NCI-H748 (cell line): ENCODE measurements around the gene ATOX1.
"Not testable (repeated sequence)": the region's sequence is repeated elsewhere in the genome, so short reads cannot be mapped to it uniquely, and the experiment has no call there.

Experiments
- DNase-seq: peaks from one replicate; lab custom pipeline; 2025; ENCODE audit not compliant: unreplicated experiment; lab: John Stamatoyannopoulos, UW

ATOX1 gene, protein sequence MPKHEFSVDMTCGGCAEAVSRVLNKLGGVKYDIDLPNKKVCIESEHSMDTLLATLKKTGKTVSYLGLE

GRCh38 chr5:151758430-151759241 lies at the start of gene ATOX1:
ATOX1 (minus strand) TSS chr5:151758631; CDS start chr5:151758551, 80 bp downstream.
- peak; percentile 91 for DNase-seq

- no peak for DNase-seq
Measured at GRCh38 chr5:151805414-151806223, 47.2 kb upstream of the ATOX1 start.

GRCh38 chr5:151800532-151800931 lies 42.1 kb upstream of the ATOX1 start:
- DNase-seq, result no peak

DNA sequence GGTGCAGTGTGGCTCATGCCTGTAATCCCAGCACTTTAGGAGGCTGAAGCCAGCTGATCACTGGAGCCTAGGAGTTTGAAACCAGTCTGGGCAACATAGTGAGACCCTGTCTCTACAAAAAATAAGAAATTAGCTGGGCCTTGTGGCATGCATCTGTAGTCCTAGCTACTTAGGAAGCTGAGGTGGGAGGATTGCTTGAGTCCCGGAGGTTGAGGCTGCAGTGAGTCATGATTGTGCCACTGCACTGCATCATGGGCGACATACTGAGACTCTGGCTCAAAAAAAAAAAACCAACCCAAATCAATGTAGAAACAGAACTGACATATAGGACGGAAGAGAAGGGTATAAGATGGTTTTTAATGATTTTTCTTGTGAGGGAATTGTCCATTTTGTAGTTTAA lies 41.0 kb upstream of the ATOX1 start:
- no peak for DNase-seq

GRCh38 chr5:151798674-151799073 lies 40.2 kb upstream of the ATOX1 start:
- no peak for DNase-seq

DNA sequence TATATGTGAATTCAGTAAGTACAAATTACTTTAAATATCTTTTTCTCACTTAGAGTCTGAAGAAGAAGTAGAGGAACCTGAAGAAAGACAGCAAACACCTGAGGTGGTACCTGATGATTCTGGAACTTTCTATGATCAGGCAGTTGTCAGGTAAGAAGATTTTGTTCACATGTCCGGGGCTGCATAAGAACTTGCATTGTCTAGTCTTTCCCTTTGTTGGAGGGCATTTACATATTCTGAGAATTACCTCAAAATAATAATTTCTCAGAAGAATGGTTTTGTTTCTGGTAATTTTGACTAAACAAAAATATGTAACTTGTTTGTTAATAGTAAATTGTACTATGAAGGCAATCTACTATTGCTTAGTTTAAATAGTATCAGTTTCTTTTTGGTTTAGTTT lies 37.0 kb upstream of the ATOX1 start:
- DNase-seq, result no peak

DNA sequence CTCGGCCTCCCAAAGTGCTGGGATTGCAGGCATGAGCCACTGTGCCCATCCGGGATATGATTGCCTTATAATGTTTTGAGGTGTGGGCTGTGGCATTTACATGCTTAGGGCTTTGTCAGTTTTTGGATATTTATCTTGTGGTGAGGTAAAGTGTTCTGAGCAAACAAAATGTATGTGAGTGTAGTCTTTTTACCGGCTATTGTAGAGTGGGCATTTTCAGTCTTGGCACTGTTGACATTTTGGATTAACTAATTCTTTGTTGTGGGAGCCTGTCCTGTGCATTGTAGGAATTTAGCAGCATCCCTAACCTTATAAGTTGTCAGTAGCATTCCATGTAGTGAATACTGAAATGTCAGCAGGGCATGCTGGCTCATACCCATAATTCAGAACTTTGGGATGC lies 34.9 kb upstream of the ATOX1 start:
- DNase-seq, result no peak

GRCh38 chr5:151787817-151788216 lies 29.4 kb upstream of the ATOX1 start:
- DNase-seq, result no peak

DNA sequence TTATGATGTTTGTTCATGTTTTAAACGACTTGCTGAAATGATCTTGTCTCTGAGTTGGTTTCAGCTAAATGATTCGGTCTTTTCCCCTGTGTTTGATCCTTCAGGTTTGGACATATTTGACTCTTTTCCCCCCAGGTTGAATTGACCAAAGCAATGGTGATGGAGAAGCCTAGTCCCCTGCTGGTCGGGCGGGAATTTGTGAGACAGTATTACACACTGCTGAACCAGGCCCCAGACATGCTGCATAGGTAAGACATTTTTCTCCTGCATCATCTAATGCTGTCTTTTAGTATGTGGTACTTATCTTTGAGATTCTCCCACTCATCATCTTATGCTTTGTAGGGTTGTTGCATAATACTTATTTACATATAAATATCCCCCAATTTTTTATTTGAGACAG lies 28.0 kb upstream of the ATOX1 start:
- no peak for DNase-seq

DNA sequence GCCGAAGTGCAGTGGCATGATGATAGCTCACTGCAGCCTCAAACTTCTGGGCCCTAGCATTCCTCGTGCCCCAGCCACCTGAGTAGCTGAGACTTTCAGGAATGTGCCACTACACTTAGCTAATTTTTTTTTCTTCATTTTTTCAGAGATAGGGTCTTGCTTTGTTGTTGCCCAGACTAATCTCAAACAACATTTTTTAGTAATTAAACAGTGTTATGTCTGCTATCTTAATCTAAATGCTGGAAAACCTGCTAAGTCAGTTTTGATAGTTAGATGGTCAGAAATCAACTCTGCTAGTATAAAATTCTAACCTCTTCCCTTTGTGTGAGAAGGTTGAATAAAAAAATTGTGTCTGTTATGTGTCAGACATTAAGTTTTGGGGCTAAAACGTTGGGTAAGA lies 25.7 kb upstream of the ATOX1 start:
- DNase-seq, result no peak

- DNase-seq, result not testable (repeated sequence)
Measured at GRCh38 chr5:151783664-151784063, 25.2 kb upstream of the ATOX1 start.

DNA sequence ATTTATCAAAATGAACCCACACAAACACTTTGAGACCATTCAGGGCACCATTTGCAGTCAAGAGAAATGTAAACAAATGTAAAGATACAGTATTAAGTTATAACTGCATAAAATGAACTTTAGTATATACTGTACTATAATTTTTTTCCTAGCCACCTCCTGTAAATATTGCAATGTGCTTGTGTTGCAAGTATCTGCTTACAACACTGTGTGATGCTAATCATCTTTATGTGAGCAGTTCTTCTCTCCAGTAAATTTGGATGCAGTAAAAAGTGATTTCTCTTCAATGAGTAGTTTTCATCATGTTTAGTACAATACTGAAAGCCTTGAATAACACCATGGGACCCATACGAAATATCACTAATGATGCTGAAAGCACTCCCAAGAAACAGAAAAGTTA lies 22.8 kb upstream of the ATOX1 start:
- DNase-seq, result no peak

DNA sequence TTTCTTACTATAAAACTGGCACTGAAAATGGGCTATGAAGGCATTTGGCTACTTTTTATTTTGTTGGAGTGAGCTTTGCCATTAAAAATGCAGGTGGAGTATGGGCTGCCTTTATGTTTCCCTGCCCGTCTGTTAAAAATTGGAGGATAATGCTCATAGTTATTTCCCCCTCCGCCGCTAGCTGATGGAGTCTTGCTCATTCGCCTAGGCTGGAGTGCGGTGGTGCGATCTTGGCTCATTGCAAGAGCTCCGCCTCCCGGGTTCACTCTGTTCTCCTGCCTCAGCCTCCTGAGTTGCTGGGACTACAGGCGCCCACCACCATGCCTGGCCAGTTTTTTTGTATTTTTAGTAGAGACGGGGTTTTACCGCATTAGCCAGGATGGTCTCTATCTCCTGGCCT lies 21.9 kb upstream of the ATOX1 start:
- no peak for DNase-seq

- DNase-seq, result no peak
Measured at GRCh38 chr5:151779531-151780125, 21.2 kb upstream of the ATOX1 start.

DNA sequence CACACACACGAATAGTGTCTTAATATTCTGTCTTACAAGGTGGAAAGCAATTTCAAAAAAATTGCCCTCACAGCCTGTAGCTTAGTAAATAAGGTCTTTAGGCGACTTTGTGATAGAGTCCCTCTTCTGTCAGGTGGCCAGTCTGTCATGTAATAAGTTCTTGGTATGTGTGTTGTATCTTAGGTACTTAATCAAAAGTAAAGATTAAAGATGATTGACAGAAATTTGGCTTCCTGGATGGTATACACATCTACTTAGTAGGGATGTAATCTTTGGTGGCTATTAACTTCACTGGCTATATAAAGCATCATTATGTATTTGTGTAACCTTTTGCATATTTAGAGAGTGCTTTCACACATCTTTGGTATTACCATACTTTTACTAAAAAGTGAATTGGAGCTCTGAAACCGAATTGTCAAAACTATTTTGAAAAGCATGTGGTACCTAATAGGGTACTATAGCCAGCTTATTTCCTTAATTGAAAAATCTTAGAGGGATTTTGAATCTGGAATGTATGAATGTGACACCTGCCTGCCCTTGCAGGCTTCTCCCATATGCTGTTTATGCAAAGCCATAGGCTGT lies 16.7 kb upstream of the ATOX1 start:
- no peak for DNase-seq

DNA sequence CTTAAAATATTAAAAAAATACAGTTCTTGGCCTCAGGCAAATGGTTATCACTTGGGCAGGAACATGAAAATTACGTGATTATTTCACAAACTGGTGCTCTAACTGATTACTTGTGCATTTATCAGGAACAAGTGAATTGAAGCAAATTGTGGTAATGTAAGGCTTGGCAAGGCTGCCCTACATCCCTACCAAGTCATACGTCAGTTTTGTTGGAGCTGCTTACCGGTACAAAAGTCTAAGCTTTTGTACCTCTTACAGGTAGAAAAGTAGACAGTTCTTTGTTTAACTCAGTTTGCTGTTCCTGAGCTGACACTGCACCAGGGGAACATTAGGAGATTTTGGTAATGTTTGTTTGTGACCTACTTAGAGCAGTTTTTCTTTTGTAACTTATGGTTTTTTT lies 15.5 kb upstream of the ATOX1 start:
- DNase-seq, result peak; percentile 10

GRCh38 chr5:151772846-151773561 lies 14.6 kb upstream of the ATOX1 start:
- DNase-seq, result peak; percentile 70

DNA sequence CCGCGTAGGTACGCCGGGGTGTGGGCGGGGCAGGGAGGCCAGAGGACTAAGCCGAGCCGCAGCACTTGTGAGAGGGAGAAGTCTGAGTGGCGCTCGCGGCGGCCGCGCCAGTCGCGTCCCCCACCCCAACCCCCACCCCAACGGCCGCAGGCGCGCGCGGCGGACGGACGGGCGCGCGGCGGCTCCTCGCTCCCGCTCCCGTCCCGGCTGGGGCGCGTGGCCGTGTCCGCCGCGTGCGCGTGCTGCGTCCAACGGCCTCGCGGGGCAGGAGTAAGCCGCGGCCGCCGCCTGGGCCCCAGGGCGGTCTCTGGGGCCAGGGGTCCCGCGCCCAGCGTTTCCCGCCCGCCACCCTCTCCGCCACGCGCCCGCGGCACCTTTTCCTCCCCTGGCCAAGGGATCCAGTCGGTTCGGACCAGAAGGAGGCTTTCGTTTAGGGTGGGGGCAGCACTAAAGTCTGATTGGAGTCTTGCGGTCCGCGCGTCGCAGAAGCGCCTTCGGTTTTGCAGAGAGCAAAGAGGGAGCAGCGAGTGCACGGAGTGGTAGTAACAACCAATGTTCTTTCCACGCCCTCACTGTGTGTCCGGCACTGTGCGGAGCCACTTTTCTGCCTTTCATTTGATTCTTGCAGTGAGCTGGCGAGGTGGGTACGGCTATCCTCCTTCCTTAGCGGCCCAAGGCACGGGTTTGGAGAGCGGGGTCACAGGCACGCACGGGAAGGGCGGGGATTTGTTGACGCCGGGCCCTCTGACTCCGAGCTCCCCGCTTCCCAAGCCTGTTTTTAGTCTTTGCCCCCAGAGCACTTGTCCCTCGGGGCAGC lies 13.8 kb upstream of the ATOX1 start:
- peak; percentile 70 for DNase-seq

- peak; percentile 100 for DNase-seq
Measured at GRCh38 chr5:151771259-151772028, 13.0 kb upstream of the ATOX1 start, which contains the start of gene G3BP1. G3BP1 (plus strand) TSS chr5:151771954; CDS start chr5:151786621, 14,667 bp downstream.
